Activated gamma-delta T cell treated with Interleukin-2 at 50 U/mL for 16 hours (primary cell): ENCODE results near the gene KCNIP4.

Experiments
- DNase-seq: peaks from one replicate; pipeline ENCODE4 v3.0.0-alpha.2; 2020

The KCNIP4 gene

GRCh38 chr4:21544955-21545354 is 403.6 kb downstream of the KCNIP4 start:
- DNase-seq, result no peak

GRCh38 chr4:21544415-21544814 is 404.2 kb downstream of the KCNIP4 start:
- no peak for DNase-seq

GRCh38 chr4:21543514-21543913 is 405.1 kb downstream of the KCNIP4 start:
- DNase-seq, result no peak

- no peak for DNase-seq
Measured at GRCh38 chr4:21535898-21536297, 412.7 kb downstream of the KCNIP4 start.

GRCh38 chr4:21531048-21531447 is 417.5 kb downstream of the KCNIP4 start:
- DNase-seq, result no peak

- no peak for DNase-seq
Measured at GRCh38 chr4:21529214-21529613, 419.4 kb downstream of the KCNIP4 start.

GRCh38 chr4:21522296-21522695 is 426.3 kb downstream of the KCNIP4 start:
- no peak for DNase-seq

GRCh38 chr4:21517126-21517859 is 431.3 kb downstream of the KCNIP4 start:
- DNase-seq, result no peak

- DNase-seq, result no peak
Measured at GRCh38 chr4:21514022-21514694, 434.4 kb downstream of the KCNIP4 start.

- DNase-seq, result no peak
Measured at GRCh38 chr4:21512353-21512752, 436.2 kb downstream of the KCNIP4 start.

- no peak for DNase-seq
Measured at GRCh38 chr4:21507439-21507838, 441.1 kb downstream of the KCNIP4 start.

- no peak for DNase-seq
Measured at GRCh38 chr4:21490682-21491081, 457.9 kb downstream of the KCNIP4 start.

GRCh38 chr4:21476757-21477156 is 471.8 kb downstream of the KCNIP4 start:
- no peak for DNase-seq

- DNase-seq, result no peak
Measured at GRCh38 chr4:21474195-21474594, 474.4 kb downstream of the KCNIP4 start.

GRCh38 chr4:21470535-21470934 is 478.0 kb downstream of the KCNIP4 start:
- no peak for DNase-seq

- no peak for DNase-seq
Measured at GRCh38 chr4:21469438-21470300, 478.9 kb downstream of the KCNIP4 start.

GRCh38 chr4:21467551-21467950 is 481.0 kb downstream of the KCNIP4 start:
- DNase-seq, result no peak

GRCh38 chr4:21457086-21457840 is 491.3 kb downstream of the KCNIP4 start:
- no peak for DNase-seq

- no peak for DNase-seq
Measured at GRCh38 chr4:21454831-21455230, 493.7 kb downstream of the KCNIP4 start.

GRCh38 chr4:21454201-21454600 is 494.4 kb downstream of the KCNIP4 start:
- DNase-seq, result no peak

- no peak for DNase-seq
Measured at GRCh38 chr4:21452931-21453330, 495.6 kb downstream of the KCNIP4 start.

GRCh38 chr4:21451032-21451431 is 497.5 kb downstream of the KCNIP4 start:
- DNase-seq, result no peak

- no peak for DNase-seq
Measured at GRCh38 chr4:21450331-21450730, 498.2 kb downstream of the KCNIP4 start.
